ENCODE measurements around the gene HSBP1L1. TPM values are rescaled to one million over a fixed set of nuclear protein-coding genes. Genes with fewer than 3 reads are reported as not detected.

Gene HSBP1L1
- total and polyA plus RNA-seq, 3 donors from 2014 or later = 5.0 to 6.6 (median 6.0) TPM

DNA sequence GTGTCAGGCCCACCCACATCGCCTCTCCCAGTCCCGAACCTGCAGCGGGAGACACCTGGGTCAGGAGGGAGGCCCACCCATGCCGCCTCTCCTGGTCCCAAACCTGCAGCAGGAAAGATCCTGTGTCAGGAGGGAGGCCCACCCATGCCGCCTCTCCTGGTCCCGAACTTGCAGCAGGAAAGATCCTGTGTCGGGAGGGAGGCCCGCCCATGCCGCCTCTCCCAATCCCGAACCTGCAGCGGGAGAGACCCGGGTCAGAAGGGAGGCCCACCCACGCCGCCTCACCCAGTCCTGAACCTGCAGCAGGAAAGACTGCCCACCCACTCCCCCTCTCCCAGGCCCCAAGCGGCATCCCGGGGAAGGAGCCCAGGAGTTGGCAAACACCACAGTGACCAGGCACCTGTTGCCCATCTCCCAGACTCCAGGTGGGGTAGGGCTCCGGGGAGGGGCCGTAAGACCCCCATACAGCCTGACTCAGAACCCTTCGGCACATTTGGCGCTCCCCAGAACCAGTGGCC lies 20.8 kb upstream of the HSBP1L1 start:
- DNase-seq = no peak
- Histone ChIP-seq H3K9me3 (no peaks in the 10 kb centered on the region), H3K36me3 (ENCODE audit: low read depth, missing control alignments) (no peaks in the 10 kb centered on the region), H3K27me3 (no peaks in the 10 kb centered on the region), H3K27ac (peak overlapping the region in 1 of 2 donors; percentile 72), H3K4me1 (peaks cover 47% of the 10 kb centered on the region), H3K4me3 (no peak overlapping the region)
- 94 to 100% methylated on average over 2 to 20 of the region's 20 CpGs for WGBS, 2 donors
- intact Hi-C loops (cut with DNase I; ENCODE audit: low total_unique reads) = no loop called here
- no peak for TF ChIP-seq POLR2A (IDR thresholded peaks at IDR 0.05)
- no peak for TF ChIP-seq CTCF (IDR thresholded peaks at IDR 0.05)

- WGBS, 2 donors = 50 to 54% methylated on average over 2 to 11 of the region's 11 CpGs
- peak; percentile 49 for DNase-seq
- no peaks in the 10 kb centered on the region for H3K9me3 ChIP-seq
- no peaks in the 10 kb centered on the region for H3K27me3 ChIP-seq
- intact Hi-C loops (cut with DNase I; ENCODE audit: low total_unique reads) = no loop called here
- TF ChIP-seq POLR2A (IDR thresholded peaks at IDR 0.05) (no peak), CTCF (IDR thresholded peaks at IDR 0.05) (no peak)
- peak overlapping the region in 1 of 2 donors; percentile 72 for H3K27ac ChIP-seq
- H3K4me1 ChIP-seq = peaks cover 47% of the 10 kb centered on the region
- H3K4me3 ChIP-seq = no peak overlapping the region
- no peaks in the 10 kb centered on the region for H3K36me3 ChIP-seq (ENCODE audit: low read depth, missing control alignments)
Observed at GRCh38 chr18:79944126-79944731, 20.2 kb upstream of the HSBP1L1 start.

GRCh38 chr18:79944746-79945117 lies 19.7 kb upstream of the HSBP1L1 start:
- H3K9me3 ChIP-seq = no peaks in the 10 kb centered on the region
- H3K4me3 ChIP-seq = no peak overlapping the region
- peak; percentile 6 for DNase-seq
- intact Hi-C loops (cut with DNase I; ENCODE audit: low total_unique reads) = no loop called here
- no peaks in the 10 kb centered on the region for H3K27me3 ChIP-seq
- TF ChIP-seq POLR2A (IDR thresholded peaks at IDR 0.05) (no peak), CTCF (IDR thresholded peaks at IDR 0.05) (no peak)
- H3K27ac ChIP-seq = no peak overlapping the region
- peaks cover 50% of the 10 kb centered on the region for H3K4me1 ChIP-seq
- no peaks in the 10 kb centered on the region for H3K36me3 ChIP-seq (ENCODE audit: low read depth, missing control alignments)
- WGBS, 2 donors = 64 to 71% methylated on average over 3 of the region's 3 CpGs

DNA sequence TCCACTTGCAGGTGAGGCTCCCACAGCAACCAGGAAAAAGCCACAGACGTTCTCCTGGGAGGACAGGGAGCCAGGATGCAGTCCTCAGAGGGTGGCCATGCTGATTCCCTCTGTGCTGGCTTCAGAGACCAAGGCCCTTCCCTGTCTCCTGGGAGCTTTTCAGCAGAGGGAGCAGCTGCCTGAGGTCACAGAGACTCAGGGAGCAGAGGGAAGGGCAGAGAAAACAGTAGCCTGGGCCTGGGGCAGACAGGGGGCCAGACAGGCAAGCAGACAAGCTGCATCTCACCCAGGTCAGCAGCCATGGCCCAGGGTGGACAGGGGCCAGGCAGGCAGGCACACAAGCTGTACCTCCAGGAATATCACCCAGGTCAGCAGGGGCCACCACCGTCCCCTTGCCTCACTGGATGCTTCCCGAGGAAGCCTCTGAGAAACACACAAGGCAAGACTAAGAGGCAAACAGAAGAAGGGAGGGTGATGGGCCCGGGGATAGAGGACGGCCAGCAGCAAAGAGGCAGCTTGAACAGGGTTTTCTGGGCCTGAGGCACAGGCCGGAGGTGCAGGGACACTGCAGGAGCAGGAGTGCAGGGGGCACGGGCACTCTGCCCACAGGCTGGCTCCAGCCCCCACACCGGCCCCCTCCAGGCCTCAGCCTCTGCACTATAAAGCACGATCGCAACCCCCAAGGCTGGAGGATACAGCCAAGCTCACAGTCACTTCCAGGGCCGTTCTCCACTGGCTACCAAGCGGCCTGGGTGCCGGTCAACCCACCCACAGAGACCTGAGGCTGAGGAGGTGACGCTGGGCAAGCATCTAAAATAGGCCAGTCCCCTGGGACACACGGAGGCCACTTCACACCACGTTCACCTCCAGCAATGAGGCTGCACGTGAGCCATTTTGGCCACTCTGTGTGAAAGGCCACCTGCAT lies 19.1 kb upstream of the HSBP1L1 start:
- Histone ChIP-seq H3K4me1 (peaks cover 56% of the 10 kb centered on the region), H3K9me3 (no peaks in the 10 kb centered on the region), H3K4me3 (no peak overlapping the region), H3K36me3 (ENCODE audit: low read depth, missing control alignments) (no peaks in the 10 kb centered on the region), H3K27ac (no peak overlapping the region), H3K27me3 (no peaks in the 10 kb centered on the region)
- WGBS, 2 donors = 72 to 77% methylated on average over 15 to 17 of the region's 17 CpGs
- intact Hi-C loops (cut with DNase I; ENCODE audit: low total_unique reads) = no loop called here
- peak; percentile 12 for DNase-seq
- TF ChIP-seq CTCF (IDR thresholded peaks at IDR 0.05) (no peak), POLR2A (IDR thresholded peaks at IDR 0.05) (no peak)
